Measurements from ENCODE around the gene NAA80. TPM values are rescaled to one million over a fixed set of nuclear protein-coding genes. Genes with fewer than 3 reads are reported as not detected.

Gene NAA80
- polyA plus RNA-seq, 3 donors, result 2.3 to 21.3 (median 4.6) TPM

- Histone ChIP-seq H3K79me2 (ENCODE audit: insufficient read depth, low read length) (peaks cover 52% of the 10 kb centered on the region), H3K36me3 (replicated peaks in 1 of 2; ENCODE audit: control insufficient read depth in 1 of 2, insufficient read depth in 2 of 2, low read length in 2 of 2) (peaks cover 63 to 74% of the 10 kb centered on the region in 2 donors), H3K9ac (ENCODE audit: insufficient read depth, low read length, poor library complexity, severe bottlenecking) (no peak overlapping the region), H3K4me2 (replicated peaks; ENCODE audit: extremely low read depth, low read length, poor library complexity, severe bottlenecking) (no peak overlapping the region), H3K4me3 (replicated peaks in 1 of 3; ENCODE audit: low read depth in 2 of 3, low read length in 3 of 3) (no peak overlapping the region), H2AFZ (ENCODE audit: insufficient read depth, low read depth, low read length, poor library complexity, severe bottlenecking) (no peak overlapping the region), H3K27ac (ENCODE audit: low read depth in 1 of 2, low read length in 2 of 2) (peak overlapping the region; percentile 8 to 53), H3K9me3 (replicated peaks in 1 of 2; ENCODE audit: control insufficient read depth in 1 of 2, insufficient read depth in 1 of 2, low read length in 2 of 2) (peaks cover 0 to 10% of the 10 kb centered on the region in 2 donors), H4K20me1 (ENCODE audit: insufficient read depth, low read length) (peaks cover 96% of the 10 kb centered on the region), H3K4me1 (ENCODE audit: control insufficient read depth in 1 of 2, insufficient read depth in 2 of 2, low read length in 2 of 2) (peaks cover 47 to 67% of the 10 kb centered on the region in 2 donors), H3K27me3 (ENCODE audit: control insufficient read depth in 2 of 2, insufficient read depth in 2 of 2, low read length in 2 of 2) (no peaks in the 10 kb centered on the region)
- intact Hi-C loops (cut with micrococcal nuclease), result no loop called here
- H3K36me3 Mint-ChIP-seq, result peaks cover 61 to 75% of the 10 kb centered on the region in 2 donors
- TF ChIP-seq CTCF (IDR thresholded peaks at IDR 0.05), result peak; percentile 51
- peak in 1 of 3 donors; percentile 33 for DNase-seq
- H3K27ac Mint-ChIP-seq, result peak overlapping the region; percentile 70 to 95 (median 80)
- H3K4me1 Mint-ChIP-seq, result peaks cover 35% of the 10 kb centered on the region
- H3K27me3 Mint-ChIP-seq (ENCODE audit: low read depth in 3 of 3), result peaks cover 0 to 3% (median 0%) of the 10 kb centered on the region in 3 donors
- peaks cover 0 to 10% (median 4%) of the 10 kb centered on the region in 7 donors for H3K9me3 Mint-ChIP-seq
- H3K4me3 Mint-ChIP-seq, result no peak overlapping the region
- WGBS (ENCODE audit: insufficient coverage), result 97% methylated on average over 18 of the region's 20 CpGs
Observed at GRCh38 chr3:50256978-50257890, 42.0 kb downstream of the NAA80 start.

GRCh38 chr3:50255251-50255615 lies 44.0 kb downstream of the NAA80 start:
- Mint-ChIP-seq H3K4me3 (peak overlapping the region in 1 of 2 donors; percentile 21), H3K9me3 (peaks cover 0 to 10% (median 4%) of the 10 kb centered on the region in 7 donors), H3K4me1 (peaks cover 48% of the 10 kb centered on the region), H3K36me3 (peaks cover 75 to 91% of the 10 kb centered on the region in 2 donors), H3K27me3 (ENCODE audit: low read depth in 3 of 3) (peaks cover 0 to 3% (median 0%) of the 10 kb centered on the region in 3 donors), H3K27ac (peak overlapping the region; percentile 92 to 98 (median 95))
- Histone ChIP-seq H3K27me3 (ENCODE audit: control insufficient read depth in 2 of 2, insufficient read depth in 2 of 2, low read length in 2 of 2) (no peaks in the 10 kb centered on the region), H3K4me3 (replicated peaks in 1 of 3; ENCODE audit: low read depth in 2 of 3, low read length in 3 of 3) (peak overlapping the region in 1 of 3 experiments; percentile 15), H3K27ac (ENCODE audit: low read depth in 1 of 2, low read length in 2 of 2) (peak overlapping the region; percentile 87 to 100), H2AFZ (ENCODE audit: insufficient read depth, low read depth, low read length, poor library complexity, severe bottlenecking) (no peak overlapping the region), H3K4me2 (replicated peaks; ENCODE audit: extremely low read depth, low read length, poor library complexity, severe bottlenecking) (peak overlapping the region; percentile 38), H3K36me3 (replicated peaks in 1 of 2; ENCODE audit: control insufficient read depth in 1 of 2, insufficient read depth in 2 of 2, low read length in 2 of 2) (peaks cover 79 to 94% of the 10 kb centered on the region in 2 donors), H3K4me1 (ENCODE audit: control insufficient read depth in 1 of 2, insufficient read depth in 2 of 2, low read length in 2 of 2) (peaks cover 53 to 70% of the 10 kb centered on the region in 2 donors), H3K9me3 (replicated peaks in 1 of 2; ENCODE audit: control insufficient read depth in 1 of 2, insufficient read depth in 1 of 2, low read length in 2 of 2) (peaks cover 0 to 10% of the 10 kb centered on the region in 2 donors), H3K9ac (ENCODE audit: insufficient read depth, low read length, poor library complexity, severe bottlenecking) (no peak overlapping the region), H4K20me1 (ENCODE audit: insufficient read depth, low read length) (peaks cover 99% of the 10 kb centered on the region), H3K79me2 (ENCODE audit: insufficient read depth, low read length) (peaks cover 72% of the 10 kb centered on the region)
- WGBS (ENCODE audit: insufficient coverage), result 100% methylated on average over 8 of the region's 9 CpGs
- TF ChIP-seq CTCF (IDR thresholded peaks at IDR 0.05), result no peak
- DNase-seq, result no peak
- intact Hi-C loops (cut with micrococcal nuclease), result no loop called here
